HepG2 (cell line): ENCODE results near the gene TSACC. TPM values are rescaled to one million over a fixed set of nuclear protein-coding genes. Genes with fewer than 3 reads are reported as not detected.
A peak's percentile ranks its signal among the peaks of the same experiment; 100 is the strongest.

Experiments
- AGO2 ChIP-seq: fragments of 200-400 bp; formaldehyde crosslinking; optimal IDR thresholded peaks from 2 replicates; pipeline ENCODE3; 2017; ENCODE audit warnings: mild to moderate bottlenecking, low read depth, low read length, moderate library complexity
- ATF1 ChIP-seq: IDR thresholded peaks from 2 replicates; pipeline ENCODE4 v1.6.1; 2016; ENCODE audit warnings: mild to moderate bottlenecking, control low read depth
- HNRNPUL1 ChIP-seq: fragments of 200-400 bp; formaldehyde crosslinking; IDR thresholded peaks from 2 replicates; pipeline ENCODE4 v1.6.1; 2017; ENCODE audit warnings: low read depth, mild to moderate bottlenecking, low read length, moderate library complexity
- MTA1 ChIP-seq: sonication (generic); formaldehyde crosslinking; IDR thresholded peaks from 2 replicates; pipeline ENCODE4 v1.4.0; 2020; ENCODE audit warnings: missing genetic modification reagents, mild to moderate bottlenecking, borderline replicate concordance
- NCOA1 ChIP-seq: sonication (generic); formaldehyde crosslinking; IDR thresholded peaks from 2 replicates; pipeline ENCODE4 v1.9.0; 2021; ENCODE audit warnings: missing genetic modification reagents
- NFE2 ChIP-seq: sonication (generic); formaldehyde crosslinking; IDR thresholded peaks from 2 replicates; pipeline ENCODE4 v1.4.0; 2020; ENCODE audit warnings: missing genetic modification reagents
- PAF1 ChIP-seq: IDR thresholded peaks from 2 replicates; pipeline ENCODE4 v1.6.1; 2016; ENCODE audit warnings: missing genetic modification reagents, missing compliant biosample characterization
- ZKSCAN1 ChIP-seq: fragments of 150-350 bp; IDR thresholded peaks from 2 replicates; pipeline ENCODE4 v1.6.1; 2014; ENCODE audit warnings: low read length
- ZNF274 ChIP-seq: sonication (generic); formaldehyde crosslinking; IDR thresholded peaks from 2 replicates; pipeline ENCODE4 v1.5.1; 2020; ENCODE audit warnings: mild to moderate bottlenecking, missing genetic modification reagents
- ZNF430 ChIP-seq: sonication (generic); formaldehyde crosslinking; IDR thresholded peaks from 2 replicates; pipeline ENCODE4 v1.9.0; 2021; ENCODE audit warnings: mild to moderate bottlenecking, missing genetic modification reagents
- ZNF460 ChIP-seq: sonication (generic); formaldehyde crosslinking; IDR thresholded peaks from 2 replicates; pipeline ENCODE4 v1.5.1; 2020; ENCODE audit warnings: missing genetic modification reagents, mild to moderate bottlenecking, borderline replicate concordance
- polyA plus RNA-seq, 8 experiments: library from polyadenylated mRNA; depleted of rRNA in 3 of 8; stranded (reverse) in 7 of 8; unstranded in 1 of 8; fragments of >200 nt; fragmentation: Illumina TruSeq in 4 of 8; extraction: Trizol in 4 of 8; gene quantifications; 2 replicates each; pipeline versions ENCODE4 v1.2.1 to v1.2.3, GENCODE V29; 2011 to 2016; ENCODE audit warnings: low read depth in 4 of 8, missing spikeins in 1 of 8, mixed read lengths in 1 of 8; ENCODE audit not compliant: insufficient read depth in 1 of 8
- total RNA-seq, 5 experiments: library from RNA; depleted of rRNA; stranded (reverse); fragments of >200 nt; fragmentation: Illumina TruSeq; extraction: Trizol; gene quantifications; 2 replicates each; pipeline ENCODE4 v1.2.3, GENCODE V29; 2016; ENCODE audit warnings: low read depth in 1 of 5
- TF ChIP-seq, protein P1 (sequence below): sonication (generic); formaldehyde crosslinking; conservative IDR thresholded peaks from 2 replicates; pipeline ENCODE4 v1.8.0; 2022; ENCODE audit warnings: missing genetic modification reagents
- TF ChIP-seq, protein P2 (sequence below): sonication (generic); formaldehyde crosslinking; IDR thresholded peaks from 2 replicates; pipeline ENCODE4 v1.8.0; 2022; ENCODE audit warnings: mild to moderate bottlenecking, missing genetic modification reagents
- TF ChIP-seq, protein P3 (sequence below), 2 experiments: sonication (generic) in 1 of 2; formaldehyde crosslinking in 1 of 2; IDR thresholded peaks; 2 replicates each; pipeline versions ENCODE4 v1.4.0 to v1.6.1; 2016 to 2020; ENCODE audit warnings: borderline replicate concordance in 1 of 2, low read depth in 1 of 2, mild to moderate bottlenecking in 1 of 2, missing genetic modification reagents in 1 of 2
- TF ChIP-seq, protein P4 (sequence below): sonication (generic); formaldehyde crosslinking; IDR thresholded peaks from 2 replicates; pipeline ENCODE4 v1.8.0; 2022; ENCODE audit warnings: low read depth, missing genetic modification reagents
- TF ChIP-seq, protein P5 (sequence below): sonication (generic); formaldehyde crosslinking; IDR thresholded peaks from 2 replicates; pipeline ENCODE4 v1.4.0; 2020; ENCODE audit warnings: low read depth, mild to moderate bottlenecking, missing genetic modification reagents

The TSACC gene
- total and polyA plus RNA-seq, 2 of the 13 experiments (the other 11 are each of a cell fraction or from before 2014, with no cell fraction given): 1.5 to 2.6 TPM

DNA sequence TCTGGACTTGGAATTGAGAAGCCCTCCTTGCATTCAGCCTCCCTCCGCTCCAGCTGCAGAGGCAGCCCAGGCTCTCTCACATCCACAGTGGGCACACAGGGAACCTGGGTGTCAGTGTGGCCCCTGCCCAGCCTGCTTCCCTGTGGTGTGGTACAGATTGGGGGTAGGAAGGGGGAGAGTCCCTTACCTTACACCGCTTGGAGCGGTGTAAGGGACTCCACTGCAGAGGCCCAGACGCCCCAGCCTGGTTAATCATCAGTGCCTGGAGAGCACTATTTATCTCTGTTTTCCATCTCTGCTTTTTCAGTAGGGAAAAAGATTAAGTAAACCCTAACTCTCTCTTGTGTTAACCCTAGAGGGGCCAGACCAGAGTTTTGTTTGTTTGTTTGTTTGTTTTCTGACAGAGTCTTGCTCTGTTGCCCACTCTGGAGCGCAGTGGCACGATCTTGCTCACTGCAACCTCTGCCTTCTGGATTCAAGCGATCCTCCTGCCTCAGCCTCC is 29.9 kb downstream of the TSACC start (continued):
- TF ChIP-seq, protein P1, sequence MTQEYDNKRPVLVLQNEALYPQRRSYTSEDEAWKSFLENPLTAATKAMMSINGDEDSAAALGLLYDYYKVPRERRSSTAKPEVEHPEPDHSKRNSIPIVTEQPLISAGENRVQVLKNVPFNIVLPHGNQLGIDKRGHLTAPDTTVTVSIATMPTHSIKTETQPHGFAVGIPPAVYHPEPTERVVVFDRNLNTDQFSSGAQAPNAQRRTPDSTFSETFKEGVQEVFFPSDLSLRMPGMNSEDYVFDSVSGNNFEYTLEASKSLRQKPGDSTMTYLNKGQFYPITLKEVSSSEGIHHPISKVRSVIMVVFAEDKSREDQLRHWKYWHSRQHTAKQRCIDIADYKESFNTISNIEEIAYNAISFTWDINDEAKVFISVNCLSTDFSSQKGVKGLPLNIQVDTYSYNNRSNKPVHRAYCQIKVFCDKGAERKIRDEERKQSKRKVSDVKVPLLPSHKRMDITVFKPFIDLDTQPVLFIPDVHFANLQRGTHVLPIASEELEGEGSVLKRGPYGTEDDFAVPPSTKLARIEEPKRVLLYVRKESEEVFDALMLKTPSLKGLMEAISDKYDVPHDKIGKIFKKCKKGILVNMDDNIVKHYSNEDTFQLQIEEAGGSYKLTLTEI (CRISPR knock-in tag): no peak
- no peak for TF ChIP-seq HNRNPUL1
- TF ChIP-seq NCOA1: no peak
- TF ChIP-seq, protein P2, sequence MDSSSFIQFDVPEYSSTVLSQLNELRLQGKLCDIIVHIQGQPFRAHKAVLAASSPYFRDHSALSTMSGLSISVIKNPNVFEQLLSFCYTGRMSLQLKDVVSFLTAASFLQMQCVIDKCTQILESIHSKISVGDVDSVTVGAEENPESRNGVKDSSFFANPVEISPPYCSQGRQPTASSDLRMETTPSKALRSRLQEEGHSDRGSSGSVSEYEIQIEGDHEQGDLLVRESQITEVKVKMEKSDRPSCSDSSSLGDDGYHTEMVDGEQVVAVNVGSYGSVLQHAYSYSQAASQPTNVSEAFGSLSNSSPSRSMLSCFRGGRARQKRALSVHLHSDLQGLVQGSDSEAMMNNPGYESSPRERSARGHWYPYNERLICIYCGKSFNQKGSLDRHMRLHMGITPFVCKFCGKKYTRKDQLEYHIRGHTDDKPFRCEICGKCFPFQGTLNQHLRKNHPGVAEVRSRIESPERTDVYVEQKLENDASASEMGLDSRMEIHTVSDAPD (CRISPR knock-in tag): no peak
- no peak; the same call in 1 of the 2 replicates for TF ChIP-seq ZNF430
- TF ChIP-seq ZKSCAN1: no peak
- TF ChIP-seq NFE2 (CRISPR knock-in tag): no peak
- TF ChIP-seq ATF1 (CRISPR knock-in tag): no peak
- no peak for TF ChIP-seq PAF1
- TF ChIP-seq, protein P3, sequence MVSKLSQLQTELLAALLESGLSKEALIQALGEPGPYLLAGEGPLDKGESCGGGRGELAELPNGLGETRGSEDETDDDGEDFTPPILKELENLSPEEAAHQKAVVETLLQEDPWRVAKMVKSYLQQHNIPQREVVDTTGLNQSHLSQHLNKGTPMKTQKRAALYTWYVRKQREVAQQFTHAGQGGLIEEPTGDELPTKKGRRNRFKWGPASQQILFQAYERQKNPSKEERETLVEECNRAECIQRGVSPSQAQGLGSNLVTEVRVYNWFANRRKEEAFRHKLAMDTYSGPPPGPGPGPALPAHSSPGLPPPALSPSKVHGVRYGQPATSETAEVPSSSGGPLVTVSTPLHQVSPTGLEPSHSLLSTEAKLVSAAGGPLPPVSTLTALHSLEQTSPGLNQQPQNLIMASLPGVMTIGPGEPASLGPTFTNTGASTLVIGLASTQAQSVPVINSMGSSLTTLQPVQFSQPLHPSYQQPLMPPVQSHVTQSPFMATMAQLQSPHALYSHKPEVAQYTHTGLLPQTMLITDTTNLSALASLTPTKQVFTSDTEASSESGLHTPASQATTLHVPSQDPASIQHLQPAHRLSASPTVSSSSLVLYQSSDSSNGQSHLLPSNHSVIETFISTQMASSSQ (IDR thresholded peaks at IDR 0.05; ENCODE audit: low read depth): peak; percentile 63; the same call in 1 of the 2 replicates
- TF ChIP-seq, protein P3 (CRISPR knock-in tag; IDR thresholded peaks at IDR 0.05; ENCODE audit: borderline replicate concordance): peak; percentile 77; the same call in 1 of the 2 replicates
- no peak for TF ChIP-seq ZNF274 (CRISPR knock-in tag)
- no peak for TF ChIP-seq ZNF460 (CRISPR knock-in tag)
- TF ChIP-seq, protein P4, sequence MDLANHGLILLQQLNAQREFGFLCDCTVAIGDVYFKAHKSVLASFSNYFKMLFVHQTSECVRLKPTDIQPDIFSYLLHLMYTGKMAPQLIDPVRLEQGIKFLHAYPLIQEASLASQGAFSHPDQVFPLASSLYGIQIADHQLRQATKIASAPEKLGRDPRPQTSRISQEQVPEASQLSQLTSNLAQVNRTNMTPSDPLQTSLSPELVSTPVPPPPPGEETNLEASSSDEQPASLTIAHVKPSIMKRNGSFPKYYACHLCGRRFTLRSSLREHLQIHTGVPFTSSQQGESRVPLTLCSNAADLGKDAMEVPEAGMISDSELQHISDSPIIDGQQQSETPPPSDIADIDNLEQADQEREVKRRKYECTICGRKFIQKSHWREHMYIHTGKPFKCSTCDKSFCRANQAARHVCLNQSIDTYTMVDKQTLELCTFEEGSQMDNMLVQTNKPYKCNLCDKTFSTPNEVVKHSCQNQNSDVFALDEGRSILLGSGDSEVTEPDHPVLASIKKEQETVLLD: no peak
- TF ChIP-seq AGO2: no peak
- no peak for TF ChIP-seq MTA1
- TF ChIP-seq, protein P5, sequence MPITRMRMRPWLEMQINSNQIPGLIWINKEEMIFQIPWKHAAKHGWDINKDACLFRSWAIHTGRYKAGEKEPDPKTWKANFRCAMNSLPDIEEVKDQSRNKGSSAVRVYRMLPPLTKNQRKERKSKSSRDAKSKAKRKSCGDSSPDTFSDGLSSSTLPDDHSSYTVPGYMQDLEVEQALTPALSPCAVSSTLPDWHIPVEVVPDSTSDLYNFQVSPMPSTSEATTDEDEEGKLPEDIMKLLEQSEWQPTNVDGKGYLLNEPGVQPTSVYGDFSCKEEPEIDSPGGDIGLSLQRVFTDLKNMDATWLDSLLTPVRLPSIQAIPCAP (CRISPR knock-in tag): no peak
